SKM-1 (cell line): ENCODE measurements around the gene TNFSF13.

Source experiments
- DNase-seq: peaks from one replicate; lab custom pipeline; 2025; ENCODE audit not compliant: unreplicated experiment; lab: John Stamatoyannopoulos, UW

The TNFSF13 gene

GRCh38 chr17:7558544-7559319 is at the start of gene TNFSF13:
Gene TNFSF13 (plus strand): TSS chr17:7558750. CDS start chr17:7559040, 290 bp downstream.
- peak; percentile 27 for DNase-seq

DNA sequence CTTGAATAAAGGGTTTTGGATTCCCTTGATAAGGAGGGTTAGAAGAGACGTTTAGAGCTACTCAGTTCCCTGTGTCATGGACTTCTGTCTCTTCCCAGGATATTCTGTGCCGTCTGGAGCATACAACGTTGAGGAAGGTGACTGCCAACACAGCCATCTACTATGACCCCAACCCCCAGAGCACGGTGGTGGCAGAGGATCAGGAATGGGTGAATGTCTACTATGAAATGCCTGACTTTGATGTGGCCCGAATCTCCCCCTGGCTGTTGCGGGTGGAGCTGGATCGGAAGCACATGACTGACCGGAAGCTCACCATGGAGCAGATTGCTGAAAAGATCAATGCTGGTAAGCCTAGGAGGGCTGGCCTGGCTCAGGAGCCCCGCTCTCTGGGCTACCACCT is 49.7 kb upstream of the TNFSF13 start:
- no peak for DNase-seq

DNA sequence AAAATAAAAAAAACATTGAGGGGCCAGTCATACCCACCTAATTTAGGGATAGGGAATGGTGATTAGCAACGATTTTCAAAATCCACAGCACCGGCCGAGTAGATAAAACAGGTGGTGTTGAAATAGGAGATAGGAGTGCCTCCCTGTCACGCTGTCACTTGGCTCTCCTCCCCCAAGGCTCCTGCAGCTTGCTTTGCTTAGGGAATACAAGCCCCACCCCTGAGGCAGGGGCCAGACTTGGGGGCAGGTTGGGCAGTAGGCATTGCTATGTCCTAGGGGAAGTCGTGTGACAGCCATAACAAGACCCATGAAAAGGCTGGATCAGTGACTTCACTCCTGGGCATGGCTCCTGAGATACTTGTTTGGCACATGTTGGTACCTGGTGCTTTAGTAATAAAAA is 48.6 kb upstream of the TNFSF13 start:
- DNase-seq = no peak

- DNase-seq = no peak
Observed at GRCh38 chr17:7511108-7511507, 47.4 kb upstream of the TNFSF13 start.

DNA sequence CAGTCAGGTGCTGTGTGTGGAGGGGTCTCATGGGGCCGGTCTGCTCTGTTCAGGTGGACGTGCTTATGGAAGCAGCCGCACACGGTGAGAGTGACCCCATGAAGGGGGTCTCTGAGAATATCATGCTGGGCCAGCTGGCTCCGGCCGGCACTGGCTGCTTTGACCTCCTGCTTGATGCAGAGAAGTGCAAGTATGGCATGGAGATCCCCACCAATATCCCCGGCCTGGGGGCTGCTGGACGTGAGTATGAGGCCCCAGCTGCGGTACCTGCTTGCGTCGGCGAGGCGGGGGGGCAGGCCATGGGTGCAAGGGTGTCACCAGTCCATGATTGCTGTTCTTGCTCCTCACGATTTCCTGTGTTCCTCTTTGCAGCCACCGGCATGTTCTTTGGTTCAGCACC is 46.4 kb upstream of the TNFSF13 start:
- no peak for DNase-seq

DNA sequence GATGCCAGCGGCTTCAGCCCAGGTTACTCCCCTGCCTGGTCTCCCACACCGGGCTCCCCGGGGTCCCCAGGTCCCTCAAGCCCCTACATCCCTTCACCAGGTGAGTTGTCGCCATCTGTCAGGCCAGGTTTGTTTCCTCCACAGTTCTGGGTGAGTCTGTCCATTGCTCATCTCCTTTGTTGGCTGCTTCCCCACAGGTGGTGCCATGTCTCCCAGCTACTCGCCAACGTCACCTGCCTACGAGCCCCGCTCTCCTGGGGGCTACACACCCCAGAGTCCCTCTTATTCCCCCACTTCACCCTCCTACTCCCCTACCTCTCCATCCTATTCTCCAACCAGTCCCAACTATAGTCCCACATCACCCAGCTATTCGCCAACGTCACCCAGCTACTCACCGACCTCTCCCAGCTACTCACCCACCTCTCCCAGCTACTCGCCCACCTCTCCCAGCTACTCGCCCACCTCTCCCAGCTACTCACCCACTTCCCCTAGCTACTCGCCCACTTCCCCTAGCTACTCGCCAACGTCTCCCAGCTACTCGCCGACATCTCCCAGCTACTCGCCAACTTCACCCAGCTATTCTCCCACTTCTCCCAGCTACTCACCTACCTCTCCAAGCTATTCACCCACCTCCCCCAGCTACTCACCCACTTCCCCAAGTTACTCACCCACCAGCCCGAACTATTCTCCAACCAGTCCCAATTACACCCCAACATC is 45.6 kb upstream of the TNFSF13 start:
- no peak for DNase-seq

DNA sequence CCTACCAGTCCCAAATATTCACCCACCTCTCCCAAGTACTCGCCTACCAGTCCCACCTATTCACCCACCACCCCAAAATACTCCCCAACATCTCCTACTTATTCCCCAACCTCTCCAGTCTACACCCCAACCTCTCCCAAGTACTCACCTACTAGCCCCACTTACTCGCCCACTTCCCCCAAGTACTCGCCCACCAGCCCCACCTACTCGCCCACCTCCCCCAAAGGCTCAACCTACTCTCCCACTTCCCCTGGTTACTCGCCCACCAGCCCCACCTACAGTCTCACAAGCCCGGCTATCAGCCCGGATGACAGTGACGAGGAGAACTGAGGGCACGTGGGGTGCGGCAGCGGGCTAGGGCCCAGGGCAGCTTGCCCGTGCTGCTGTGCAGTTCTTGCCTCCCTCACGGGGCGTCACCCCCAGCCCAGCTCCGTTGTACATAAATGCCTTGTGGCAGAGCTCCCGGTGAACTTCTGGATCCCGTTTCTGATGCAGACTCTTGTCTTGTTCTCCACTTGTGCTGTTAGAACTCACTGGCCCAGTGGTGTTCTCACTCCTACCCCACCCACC is 44.6 kb upstream of the TNFSF13 start:
- DNase-seq = no peak

- no peak for DNase-seq
Observed at GRCh38 chr17:7515911-7516610, 42.5 kb upstream of the TNFSF13 start.

GRCh38 chr17:7523033-7523432 is 35.5 kb upstream of the TNFSF13 start:
- DNase-seq = no peak

- no peak for DNase-seq
Observed at GRCh38 chr17:7528842-7529241, 29.7 kb upstream of the TNFSF13 start.

DNA sequence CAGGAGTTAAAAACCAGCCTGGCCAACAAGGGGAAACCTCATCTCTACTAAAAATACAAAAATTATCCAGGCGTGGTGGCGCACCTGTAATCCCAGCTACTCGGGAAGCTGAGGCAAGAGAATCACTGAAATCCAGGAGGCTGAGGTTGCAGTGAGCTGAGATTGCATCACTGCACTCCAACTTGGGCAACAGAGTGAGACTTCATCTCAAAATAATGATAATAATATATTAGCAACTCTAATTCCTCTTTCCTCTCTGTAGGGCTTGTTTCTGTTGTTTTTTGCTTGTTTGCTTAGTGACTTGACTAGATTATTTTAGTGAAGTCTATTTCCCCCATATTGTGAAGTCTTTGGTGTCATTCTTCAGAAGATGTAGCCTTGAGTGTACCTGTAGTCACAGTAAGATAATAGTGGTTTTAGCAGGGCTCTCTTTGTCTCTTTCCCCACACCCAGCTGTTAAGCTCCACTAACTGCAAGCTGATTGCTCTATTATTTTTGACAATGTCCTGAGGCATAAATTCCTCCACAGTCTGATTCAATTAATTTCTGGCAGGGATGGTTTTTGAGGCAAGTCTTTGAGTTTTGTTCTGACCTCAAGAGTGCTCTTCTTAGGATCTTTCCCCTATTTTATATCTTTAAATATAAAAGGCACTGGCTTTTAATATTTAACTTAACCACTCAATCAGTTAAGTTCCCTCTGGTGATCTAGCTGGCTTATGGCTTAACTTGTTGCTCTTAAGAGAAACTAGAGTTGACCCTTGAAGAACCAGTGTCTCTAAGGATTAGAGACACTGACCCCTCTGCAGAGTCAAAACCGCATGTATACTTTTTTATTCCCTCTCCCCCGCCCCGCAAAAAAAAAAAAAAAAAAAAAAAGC is 28.3 kb upstream of the TNFSF13 start:
- DNase-seq = no peak

GRCh38 chr17:7538050-7538449 is 20.5 kb upstream of the TNFSF13 start:
- no peak for DNase-seq

GRCh38 chr17:7538891-7539545 is 19.5 kb upstream of the TNFSF13 start:
- DNase-seq = no peak

DNA sequence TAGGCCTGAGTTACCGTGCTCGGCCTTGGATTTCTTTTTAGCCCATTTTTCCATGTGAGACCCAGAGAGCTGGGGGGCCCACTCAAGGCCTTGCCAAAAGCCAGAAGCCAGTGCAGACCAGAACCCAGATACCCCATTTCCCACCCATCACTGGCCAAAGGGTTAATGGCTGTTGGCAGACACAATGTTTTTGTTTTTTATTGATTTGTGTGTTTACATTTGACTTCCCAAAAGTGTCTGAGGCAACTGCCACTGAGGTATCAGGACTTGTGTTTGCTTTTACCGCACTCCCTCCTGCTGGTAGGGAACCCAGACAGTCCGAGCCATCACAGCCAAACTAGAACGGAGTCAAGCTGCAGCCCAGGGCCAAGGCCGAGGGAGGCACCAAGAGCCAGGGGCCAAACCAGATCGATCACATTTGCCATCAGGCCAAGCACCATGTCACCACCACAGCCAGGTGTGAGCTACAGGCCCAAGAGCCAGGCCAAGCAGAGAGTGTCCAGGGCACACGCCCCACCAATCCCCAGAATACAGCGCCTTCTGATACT is 17.4 kb upstream of the TNFSF13 start:
- DNase-seq = no peak

DNA sequence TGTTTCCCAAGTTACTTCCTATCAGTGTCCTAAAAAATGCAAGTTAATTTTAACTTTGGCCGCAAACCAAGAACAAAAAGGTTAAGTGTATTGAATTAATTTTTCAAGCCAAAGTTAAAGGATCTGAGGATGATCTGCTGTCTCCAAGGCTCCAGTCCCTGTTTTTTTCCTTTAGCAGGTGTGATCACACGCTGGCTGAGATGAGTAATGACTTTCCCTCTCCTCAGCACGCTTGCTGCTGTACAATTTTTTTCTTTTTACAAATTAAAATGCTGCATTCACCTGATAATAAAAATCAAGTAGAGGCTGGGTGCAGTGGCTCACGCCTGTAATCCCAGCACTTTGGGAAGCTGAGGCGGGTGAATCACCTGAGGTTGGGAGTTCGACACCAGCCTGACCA is 13.6 kb upstream of the TNFSF13 start:
- DNase-seq = no peak

- DNase-seq = no peak
Observed at GRCh38 chr17:7548585-7549400, 9.8 kb upstream of the TNFSF13 start, which contains the start of gene TNFSF12. Gene TNFSF12 (plus strand): TSS chr17:7549058. CDS start chr17:7549154, 96 bp downstream.

GRCh38 chr17:7549401-7550055 is 9.0 kb upstream of the TNFSF13 start:
- DNase-seq = no peak

- DNase-seq = no peak
Observed at GRCh38 chr17:7550344-7550743, 8.2 kb upstream of the TNFSF13 start.
